ENCODE results near the gene SYP.

- TF ChIP-seq POLR2AphosphoS5 (IDR thresholded peaks at IDR 0.05) (no peak), CTCF (IDR thresholded peaks at IDR 0.05) (no peak)
Measured at GRCh38 chrX:49208399-49208798, 8.4 kb upstream of the SYP start.

Data from prostate gland (tissue), 2 donors.